GM18498 (cell line): ENCODE measurements around the gene OR1B1.
"Not testable (repeated sequence)": the region's sequence is repeated elsewhere in the genome, so short reads cannot be mapped to it uniquely, and the experiment has no call there.

ENCODE experiments used
- ATAC-seq: cut with Tn5 transposase; IDR thresholded peaks from one replicate; pipeline ENCODE4 v1.9.1; 2021; ENCODE audit warnings: mild to moderate bottlenecking, moderate library complexity; ENCODE audit not compliant: unreplicated experiment

The OR1B1 gene

DNA sequence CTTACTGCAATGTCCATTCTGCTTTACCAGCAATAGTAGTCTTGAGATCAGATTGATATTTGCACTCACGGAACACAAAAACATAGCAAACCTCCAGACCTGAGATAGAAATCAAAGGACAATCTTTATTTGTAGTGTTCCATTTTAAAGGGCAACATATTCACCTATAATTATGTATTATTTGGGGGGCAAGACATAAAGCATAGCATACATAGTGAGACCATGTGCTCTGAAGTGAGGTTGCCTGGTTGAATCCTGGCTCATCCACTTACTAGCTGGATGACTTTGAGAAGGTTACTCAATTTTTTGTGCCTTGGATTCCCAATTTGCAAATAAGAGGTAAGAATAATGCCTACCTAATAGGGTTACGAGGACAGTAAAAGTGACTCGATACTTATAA, at the start of gene OR1B1:
Gene OR1B1 (minus strand): TSS at position 101 of the 400 bp plus-strand sequence.
- ATAC-seq, result no peak

DNA sequence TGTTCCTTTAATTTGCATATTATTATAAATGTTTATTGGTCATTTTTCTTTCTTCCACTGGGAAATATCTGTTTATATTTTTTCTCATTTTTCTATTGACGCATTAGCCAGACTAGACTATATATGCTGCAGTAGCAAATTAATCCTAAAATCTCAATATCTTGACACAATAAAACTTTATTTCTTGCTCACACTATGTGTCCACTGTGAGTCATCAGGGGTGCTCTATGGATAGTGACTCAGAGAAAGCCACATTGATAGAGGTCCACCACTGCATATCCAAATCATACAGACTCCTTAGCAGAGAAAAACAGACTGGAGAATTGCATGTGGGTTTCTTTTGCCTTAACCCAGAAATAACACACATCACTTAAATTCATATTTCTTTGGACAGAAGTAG, 38.3 kb upstream of the OR1B1 start:
- ATAC-seq, result no peak

GRCh38 chr9:122684851-122685250, 27.4 kb upstream of the OR1B1 start:
- no peak for ATAC-seq

- ATAC-seq, result no peak
These were observed 15.1 kb upstream of the OR1B1 start for GRCh38 chr9:122672481-122672880.

- ATAC-seq, result no peak
These were observed 4.0 kb upstream of the OR1B1 start, which contains the start of gene OR1L1 for GRCh38 chr9:122661416-122661815. TSS of gene OR1L1 (plus strand) at chr9:122661716. CDS start at chr9:122661716, 0 bp downstream.

DNA sequence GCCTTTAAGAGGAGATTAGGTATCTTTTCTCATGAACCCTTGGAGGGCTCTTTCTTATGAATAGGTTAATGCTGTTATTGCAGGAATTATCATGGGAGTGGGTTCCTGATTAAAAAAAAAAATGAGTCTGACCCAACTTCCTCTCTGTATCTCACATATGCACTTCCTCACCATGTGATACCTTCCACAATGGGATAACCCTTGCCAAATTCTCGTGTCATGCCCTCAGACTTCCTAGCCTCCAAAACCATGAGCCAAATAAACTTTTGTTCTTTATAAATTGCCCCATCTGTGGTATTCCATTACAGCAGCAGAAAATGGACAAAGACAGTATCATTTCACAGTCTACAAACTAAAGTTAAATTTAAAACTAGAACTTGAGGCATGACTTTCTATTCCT, 1.0 kb downstream of the OR1B1 start:
- ATAC-seq, result no peak

DNA sequence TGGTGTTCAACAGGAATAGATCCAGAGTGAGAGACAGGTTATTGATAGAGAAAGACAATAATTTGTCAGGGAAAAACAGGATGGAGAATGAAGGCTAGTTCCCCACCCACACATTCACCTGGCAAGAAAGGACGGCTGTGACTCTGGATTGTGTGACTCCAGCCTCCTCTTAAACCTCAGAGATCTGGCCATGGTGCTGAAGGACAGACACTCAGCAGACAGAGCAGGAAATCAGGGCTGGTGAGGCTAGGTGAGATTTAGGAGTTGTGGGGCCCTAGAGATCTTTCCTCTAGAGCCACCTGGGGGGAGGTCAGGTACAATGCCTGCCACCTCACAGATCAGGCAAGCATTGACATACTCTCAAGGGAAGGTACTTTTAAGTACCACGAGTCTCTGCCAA, 15.2 kb downstream of the OR1B1 start:
- ATAC-seq, result no peak

DNA sequence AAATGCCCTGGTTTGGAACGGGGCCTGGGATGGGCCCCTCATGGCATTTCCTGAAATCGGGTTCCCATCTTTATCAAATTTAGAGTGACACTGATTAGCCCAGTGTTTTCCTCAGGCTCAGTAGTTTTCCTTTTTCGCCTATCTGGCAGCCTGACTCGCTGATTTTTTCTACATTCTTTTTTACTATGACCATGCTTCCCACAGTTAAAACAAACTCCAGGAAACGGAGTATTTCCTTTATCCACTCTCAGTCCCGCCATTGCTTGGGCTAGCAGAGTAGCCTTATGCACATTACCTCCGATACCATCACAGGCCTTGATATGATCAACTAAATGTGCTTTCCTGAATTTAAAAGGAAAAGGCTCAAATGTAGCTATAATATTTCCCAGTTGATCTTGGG, 37.4 kb downstream of the OR1B1 start:
- ATAC-seq, result no peak

DNA sequence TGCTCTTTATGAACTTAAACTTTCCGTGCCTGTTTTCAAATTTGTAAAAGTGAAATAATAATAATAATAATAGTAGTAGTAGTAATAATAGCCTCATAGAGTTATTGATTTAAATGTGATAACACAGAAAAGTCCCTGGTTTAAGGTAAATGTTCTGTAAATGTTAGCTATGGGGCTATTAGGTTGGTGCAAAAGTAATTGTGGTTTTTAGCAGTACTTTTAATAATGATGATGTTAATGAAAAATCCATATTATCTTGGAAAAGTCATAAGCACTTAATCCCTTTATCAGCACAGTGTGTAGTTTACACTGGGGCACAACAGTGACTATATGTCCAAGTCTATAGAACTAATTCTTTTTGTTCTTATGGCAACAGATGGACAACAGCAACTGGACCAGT, 43.1 kb downstream of the OR1B1 start, which contains the start of gene OR1Q1:
Gene OR1Q1 (plus strand): TSS at position 377 of the 400 bp plus-strand sequence. CDS start 0 bp downstream, at position 377.
- no peak for ATAC-seq

GRCh38 chr9:122609804-122610203, 47.6 kb downstream of the OR1B1 start:
- no peak for ATAC-seq

- ATAC-seq, result no peak
These were observed 50.8 kb downstream of the OR1B1 start for GRCh38 chr9:122606587-122606986.

GRCh38 chr9:122605691-122606090, 51.7 kb downstream of the OR1B1 start:
- no peak for ATAC-seq

GRCh38 chr9:122583284-122583683, 74.1 kb downstream of the OR1B1 start, which contains the start of gene OR1L8:
TSS of gene OR1L8 (minus strand) at chr9:122583384. CDS start at chr9:122568477, 14,907 bp downstream.
- not testable (repeated sequence) for ATAC-seq

DNA sequence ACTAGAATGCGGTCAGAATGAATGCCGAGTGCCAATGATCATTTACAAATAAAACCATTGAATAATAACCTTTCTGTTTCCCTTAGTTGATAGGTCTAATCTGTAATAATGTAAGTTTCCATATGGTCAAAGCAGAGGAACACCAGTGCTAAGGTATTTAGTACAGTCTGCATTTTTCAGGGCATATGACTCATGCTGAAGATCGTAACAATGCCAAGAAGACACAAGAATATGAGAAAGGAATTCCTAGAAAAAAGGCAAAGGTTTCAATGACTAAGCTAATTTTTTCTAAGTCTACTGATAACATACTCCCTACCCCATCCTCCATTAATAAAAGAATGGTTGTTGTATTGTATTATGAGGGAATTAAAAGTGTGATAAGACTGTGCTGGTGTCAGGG, 77.1 kb downstream of the OR1B1 start:
- ATAC-seq, result no peak

GRCh38 chr9:122579874-122580273, 77.6 kb downstream of the OR1B1 start:
- ATAC-seq, result no peak
